Neural progenitor cell (in vitro differentiated cells): ENCODE results near the gene MRC1. TPM values are rescaled to one million over a fixed set of nuclear protein-coding genes. Genes with fewer than 3 reads are reported as not detected.

Source experiments
- DNase-seq: peaks from one replicate; pipeline ENCODE4 v3.0.0-alpha.2; 2016; ENCODE audit warnings: low spot score
- H2AFZ ChIP-seq: fragments of 200-600 bp; sonication (generic); replicated peaks from 2 replicates; pipeline ENCODE4 v1.6.1; 2016; ENCODE audit warnings: antibody characterized with exemption
- H3F3A ChIP-seq: fragments of 200-600 bp; sonication (generic); 2 replicates; pipeline ENCODE4 v1.6.1; 2016; ENCODE audit warnings: antibody characterized with exemption, low read depth
- H3K27ac ChIP-seq: fragments of 200-600 bp; sonication (generic); 2 replicates; pipeline ENCODE4 v1.5.1; 2016; ENCODE audit warnings: mild to moderate bottlenecking
- H3K27me3 ChIP-seq: fragments of 200-600 bp; sonication (generic); 2 replicates; pipeline ENCODE4 v1.6.1; 2016; ENCODE audit warnings: mild to moderate bottlenecking, moderate library complexity
- H3K36me3 ChIP-seq: fragments of 200-600 bp; sonication (generic); 2 replicates; pipeline ENCODE4 v1.5.1; 2016
- H3K4me1 ChIP-seq: fragments of 200-600 bp; sonication (generic); 2 replicates; pipeline ENCODE4 v1.6.1; 2016; ENCODE audit warnings: mixed run types
- H3K4me2 ChIP-seq: fragments of 200-600 bp; sonication (generic); 2 replicates; pipeline ENCODE4 v1.6.1; 2016
- H3K4me3 ChIP-seq: fragments of 200-600 bp; sonication (generic); 2 replicates; pipeline ENCODE4 v1.5.1; 2016
- H3K79me2 ChIP-seq: fragments of 200-600 bp; sonication (generic); 2 replicates; pipeline ENCODE4 v1.6.1; 2016; ENCODE audit warnings: low read depth
- H3K9ac ChIP-seq: fragments of 200-600 bp; sonication (generic); 2 replicates; pipeline ENCODE4 v1.6.1; 2016
- H3K9me3 ChIP-seq: fragments of 200-600 bp; sonication (generic); 2 replicates; pipeline ENCODE4 v1.5.1; 2016; ENCODE audit warnings: low read depth
- H4K20me1 ChIP-seq: fragments of 200-600 bp; sonication (generic); 2 replicates; pipeline ENCODE4 v1.6.1; 2016; ENCODE audit warnings: low read depth
- H3K27ac Mint-ChIP-seq: 3 replicates; pipeline ENCODE4 v1.8.0; 2021; ENCODE audit warnings: mixed read lengths
- H3K27me3 Mint-ChIP-seq: 2 replicates; pipeline ENCODE4 v1.8.0; 2022; ENCODE audit warnings: low read depth, mild to moderate bottlenecking, inconsistent platforms, moderate library complexity, mixed read lengths; ENCODE audit not compliant: insufficient read depth
- H3K36me3 Mint-ChIP-seq: 3 replicates; pipeline ENCODE4 v1.8.0; 2021; ENCODE audit warnings: mixed read lengths
- H3K4me1 Mint-ChIP-seq: 3 replicates; pipeline ENCODE4 v1.8.0; 2021; ENCODE audit warnings: mixed read lengths
- H3K4me3 Mint-ChIP-seq: 3 replicates; pipeline ENCODE4 v1.8.0; 2021; ENCODE audit warnings: mild to moderate bottlenecking, moderate library complexity, mixed read lengths
- H3K9me3 Mint-ChIP-seq: 3 replicates; pipeline ENCODE4 v1.8.0; 2020; ENCODE audit warnings: mixed read lengths
- CTCF ChIP-seq: fragments of 200-600 bp; sonication (generic); IDR thresholded peaks from 2 replicates; pipeline ENCODE4 v1.5.1; 2017; ENCODE audit warnings: antibody characterized with exemption, mild to moderate bottlenecking
- EZH2 ChIP-seq: fragments of 200-600 bp; sonication (generic); IDR thresholded peaks from 2 replicates; pipeline ENCODE4 v1.6.1; 2017; ENCODE audit warnings: antibody characterized with exemption, mild to moderate bottlenecking, moderate library complexity
- EZH2phosphoT487 ChIP-seq: fragments of 200-600 bp; sonication (generic); IDR thresholded peaks from 2 replicates; pipeline ENCODE4 v1.6.1; 2017; ENCODE audit warnings: antibody characterized with exemption
- total RNA-seq: library from RNA; depleted of rRNA; stranded (reverse); fragments of >200 nt; gene quantifications from 2 replicates; pipeline ENCODE4 v1.2.3, GENCODE V29; 2015; ENCODE audit warnings: low replicate concordance

MRC1 gene
- total RNA-seq, 1 donor from 2014 or later, result not detected

- DNase-seq, result no peak
- Mint-ChIP-seq H3K4me3 (no peak overlapping the region), H3K27ac (no peak overlapping the region), H3K4me1 (no peaks in the 10 kb centered on the region), H3K9me3 (no peaks in the 10 kb centered on the region), H3K27me3 (peaks cover 3% of the 10 kb centered on the region), H3K36me3 (no peaks in the 10 kb centered on the region)
- H3K27ac ChIP-seq, result no peak overlapping the region
- no peak overlapping the region for H2AFZ ChIP-seq
- H3K9ac ChIP-seq, result no peak overlapping the region
- H3F3A ChIP-seq, result no peaks in the 10 kb centered on the region
- H3K4me1 ChIP-seq, result no peaks in the 10 kb centered on the region
- no peaks in the 10 kb centered on the region for H3K36me3 ChIP-seq
- H3K9me3 ChIP-seq, result no peaks in the 10 kb centered on the region
- H3K27me3 ChIP-seq, result peaks cover 14% of the 10 kb centered on the region
- TF ChIP-seq EZH2 (no peak), CTCF (no peak), EZH2phosphoT487 (no peak)
- H3K4me3 ChIP-seq, result no peak overlapping the region
- H3K4me2 ChIP-seq, result no peak overlapping the region
- H3K79me2 ChIP-seq, result no peaks in the 10 kb centered on the region
- H4K20me1 ChIP-seq, result no peaks in the 10 kb centered on the region
Observed at GRCh38 chr10:17867056-17867455, 57.9 kb downstream of the MRC1 start.

DNA sequence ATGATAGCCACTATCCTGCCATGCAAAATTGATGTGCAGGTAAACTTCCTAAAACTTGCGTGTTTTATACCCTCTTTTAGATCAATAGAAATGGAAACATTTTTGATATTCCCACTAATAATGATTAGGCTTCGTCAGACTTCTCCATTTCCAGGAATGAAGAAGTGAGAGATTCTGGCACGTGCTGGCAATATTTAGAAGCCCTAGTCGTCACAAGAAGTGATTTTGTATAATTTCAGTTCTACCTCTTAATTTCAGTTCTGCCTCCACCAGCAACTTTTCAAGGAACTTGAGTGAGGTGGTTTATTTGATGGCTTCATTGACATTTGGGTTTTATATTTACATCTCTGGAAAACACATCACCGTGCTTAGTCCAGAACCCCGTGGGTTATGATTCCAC is 61.9 kb downstream of the MRC1 start:
- no peak overlapping the region for H3K4me3 ChIP-seq
- H2AFZ ChIP-seq, result no peak overlapping the region

DNA sequence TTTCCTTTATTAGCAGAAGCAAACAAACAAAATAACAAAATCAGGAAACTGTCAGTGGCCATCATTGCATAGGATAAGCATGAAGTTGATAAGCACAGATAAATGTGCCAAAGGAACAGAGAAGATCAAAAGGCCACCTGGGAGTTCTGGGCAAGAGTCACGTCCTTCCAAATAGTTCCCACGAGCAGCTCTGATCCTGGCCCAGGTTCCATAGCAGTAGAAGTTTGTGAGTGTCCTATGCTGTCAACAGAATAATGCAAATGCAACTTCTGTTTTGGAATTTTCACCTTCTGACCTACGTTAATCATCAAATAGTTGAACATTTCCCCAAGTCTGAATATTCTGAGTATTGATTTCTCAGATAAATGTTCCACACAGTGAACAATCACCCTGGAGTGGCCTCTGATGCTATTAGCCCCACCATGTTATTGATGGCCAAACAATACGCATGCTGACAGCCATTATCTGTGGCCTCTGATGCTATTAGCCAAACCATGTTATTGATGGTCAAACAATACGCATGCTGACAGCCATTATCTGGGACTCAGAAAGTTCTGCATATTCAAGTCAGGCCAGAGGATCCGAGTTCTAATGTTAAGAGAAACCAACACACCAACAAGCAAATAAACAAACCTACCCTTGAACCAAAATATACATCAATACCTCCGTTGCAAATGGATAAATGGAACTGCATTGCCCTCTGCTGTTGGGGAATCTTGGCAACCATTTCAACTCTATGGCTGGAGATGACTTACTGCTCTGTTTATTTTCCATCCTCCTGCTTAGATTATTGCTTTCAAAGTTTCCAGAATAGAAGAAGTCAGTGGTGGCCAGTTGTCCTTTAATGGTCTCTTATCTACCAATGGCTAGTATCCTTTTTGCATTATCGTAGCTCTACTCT is 63.3 kb downstream of the MRC1 start:
- Histone ChIP-seq H3K4me2 (no peak overlapping the region), H3K9me3 (no peaks in the 10 kb centered on the region), H3K9ac (no peak overlapping the region), H3K4me3 (no peak overlapping the region), H3K4me1 (peaks cover 7% of the 10 kb centered on the region), H3F3A (no peaks in the 10 kb centered on the region), H4K20me1 (no peaks in the 10 kb centered on the region), H3K27ac (no peak overlapping the region), H3K36me3 (no peaks in the 10 kb centered on the region), H3K79me2 (no peaks in the 10 kb centered on the region), H2AFZ (no peak overlapping the region), H3K27me3 (peaks cover 31% of the 10 kb centered on the region)
- DNase-seq, result peak; percentile 26
- Mint-ChIP-seq H3K36me3 (no peaks in the 10 kb centered on the region), H3K27ac (no peak overlapping the region), H3K4me1 (peaks cover 4% of the 10 kb centered on the region), H3K27me3 (no peaks in the 10 kb centered on the region), H3K4me3 (no peak overlapping the region), H3K9me3 (no peaks in the 10 kb centered on the region)
- TF ChIP-seq EZH2phosphoT487, result peak; percentile 81
- peak; percentile 52 for TF ChIP-seq CTCF
- no peak for TF ChIP-seq EZH2

More for the DNA sequence above, 61.9 kb downstream of the MRC1 start:
- peaks cover 1% of the 10 kb centered on the region for H3K27me3 Mint-ChIP-seq
- Histone ChIP-seq H3K9ac (no peak overlapping the region), H3K4me1 (peaks cover 7% of the 10 kb centered on the region), H3F3A (no peaks in the 10 kb centered on the region), H3K27ac (no peak overlapping the region), H3K9me3 (no peaks in the 10 kb centered on the region), H3K27me3 (peaks cover 31% of the 10 kb centered on the region), H4K20me1 (no peaks in the 10 kb centered on the region), H3K79me2 (no peaks in the 10 kb centered on the region), H3K4me2 (no peak overlapping the region), H3K36me3 (no peaks in the 10 kb centered on the region)
- TF ChIP-seq EZH2phosphoT487 (no peak), EZH2 (no peak), CTCF (no peak)
- no peaks in the 10 kb centered on the region for H3K36me3 Mint-ChIP-seq
- no peak overlapping the region for H3K27ac Mint-ChIP-seq
- peaks cover 4% of the 10 kb centered on the region for H3K4me1 Mint-ChIP-seq
- DNase-seq, result no peak
- H3K4me3 Mint-ChIP-seq, result no peak overlapping the region
- H3K9me3 Mint-ChIP-seq, result no peaks in the 10 kb centered on the region
